Measurements from ENCODE around the gene WDR18. TPM values are rescaled to one million over a fixed set of nuclear protein-coding genes. Genes with fewer than 3 reads are reported as not detected.
A peak's percentile ranks its signal among the peaks of the same experiment; 100 is the strongest.

The WDR18 gene, protein sequence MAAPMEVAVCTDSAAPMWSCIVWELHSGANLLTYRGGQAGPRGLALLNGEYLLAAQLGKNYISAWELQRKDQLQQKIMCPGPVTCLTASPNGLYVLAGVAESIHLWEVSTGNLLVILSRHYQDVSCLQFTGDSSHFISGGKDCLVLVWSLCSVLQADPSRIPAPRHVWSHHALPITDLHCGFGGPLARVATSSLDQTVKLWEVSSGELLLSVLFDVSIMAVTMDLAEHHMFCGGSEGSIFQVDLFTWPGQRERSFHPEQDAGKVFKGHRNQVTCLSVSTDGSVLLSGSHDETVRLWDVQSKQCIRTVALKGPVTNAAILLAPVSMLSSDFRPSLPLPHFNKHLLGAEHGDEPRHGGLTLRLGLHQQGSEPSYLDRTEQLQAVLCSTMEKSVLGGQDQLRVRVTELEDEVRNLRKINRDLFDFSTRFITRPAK
- total RNA-seq = 104 TPM

DNA sequence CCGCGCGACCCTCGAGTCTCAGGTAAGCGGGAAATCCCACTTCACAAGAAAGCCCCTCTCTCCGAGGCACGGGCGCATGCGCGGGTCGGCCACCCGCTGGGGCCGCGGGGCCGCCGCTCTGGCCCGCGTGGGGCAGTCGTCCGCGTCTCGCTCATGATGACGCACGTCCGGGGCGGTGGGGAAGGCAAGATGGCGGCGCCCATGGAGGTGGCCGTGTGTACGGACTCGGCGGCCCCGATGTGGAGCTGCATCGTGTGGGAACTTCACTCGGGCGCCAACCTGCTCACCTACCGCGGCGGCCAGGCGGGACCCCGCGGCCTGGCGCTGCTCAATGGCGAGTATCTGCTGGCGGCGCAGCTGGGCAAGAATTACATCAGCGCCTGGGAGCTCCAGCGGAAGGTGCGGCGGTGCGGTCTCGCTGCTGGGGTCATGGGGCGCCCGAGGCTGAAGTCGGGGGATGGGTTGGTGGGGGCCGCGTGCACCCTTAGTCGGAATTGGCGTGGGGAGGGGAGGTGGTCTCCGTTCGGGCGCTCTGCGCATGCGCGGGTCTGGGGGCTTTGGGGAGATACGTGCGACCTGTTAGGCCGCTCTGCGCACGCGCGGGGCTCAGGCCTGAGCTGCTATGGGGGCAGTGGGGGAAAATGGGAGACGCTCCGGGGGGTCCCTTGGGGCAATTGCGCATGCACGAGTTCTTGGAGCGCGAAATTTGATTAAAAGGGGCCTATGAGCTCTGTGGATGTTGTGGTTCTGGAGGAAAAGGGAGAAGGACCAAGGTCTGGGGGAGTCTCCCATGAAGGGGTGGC is at the start of gene WDR18:
Gene WDR18 (plus strand): TSS at position 181 of the 803 bp plus-strand sequence. CDS start 9 bp downstream, at position 190.

DNA sequence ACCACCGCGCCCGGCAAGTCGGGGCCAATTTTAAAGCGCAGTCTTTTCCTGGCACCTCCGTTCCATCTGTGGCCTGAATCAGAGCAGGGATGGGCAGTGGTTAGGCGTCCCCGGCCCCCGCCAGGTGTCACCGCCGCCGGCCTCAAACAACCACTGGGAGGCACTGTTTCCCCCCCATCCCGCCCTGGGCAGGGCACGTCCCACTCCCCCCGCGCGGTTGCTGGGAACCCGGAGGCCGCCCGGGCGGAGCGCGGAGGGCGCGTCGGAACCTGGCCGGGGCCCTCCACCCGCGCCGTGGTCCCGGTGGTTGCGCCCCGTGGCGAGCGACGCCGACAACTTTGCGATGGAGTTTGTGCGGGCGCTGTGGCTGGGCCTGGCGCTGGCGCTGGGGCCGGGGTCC is 15.9 kb downstream of the WDR18 start, which contains the start of gene GRIN3B:
Gene GRIN3B (plus strand): TSS at position 325 of the 400 bp plus-strand sequence. CDS start 19 bp downstream, at position 344.

DNA sequence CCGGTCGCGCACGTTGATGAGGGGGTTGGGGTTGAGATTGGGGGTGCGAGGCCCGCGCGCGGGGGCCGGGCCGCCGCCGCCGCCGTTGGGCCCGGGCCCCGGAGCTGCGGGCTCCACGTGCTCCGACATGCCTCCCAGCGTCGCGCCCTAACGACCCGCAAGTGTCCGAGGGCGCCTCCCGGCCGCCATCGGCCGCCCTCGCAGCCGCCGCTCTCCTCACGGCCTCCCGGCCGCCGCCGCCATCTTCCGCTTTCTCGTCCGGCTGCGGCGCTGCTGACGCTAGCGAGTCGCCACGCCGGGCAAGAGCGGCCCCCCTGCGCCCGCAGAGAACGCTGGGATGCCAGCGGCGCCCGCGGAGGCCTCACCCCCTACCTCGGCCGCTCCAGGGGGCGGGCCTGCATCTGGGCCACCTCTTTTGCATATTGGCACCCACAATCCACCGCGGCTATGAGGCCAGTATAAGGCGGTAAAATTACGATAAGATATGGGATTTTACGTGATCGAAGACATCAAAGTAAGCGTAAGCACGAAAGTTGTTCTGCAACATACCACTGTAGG is 36.8 kb downstream of the WDR18 start, which contains the start of gene TMEM259:
Gene TMEM259 (minus strand): TSS at position 256 of the 558 bp plus-strand sequence. CDS start 127 bp downstream, at position 129.

DNA sequence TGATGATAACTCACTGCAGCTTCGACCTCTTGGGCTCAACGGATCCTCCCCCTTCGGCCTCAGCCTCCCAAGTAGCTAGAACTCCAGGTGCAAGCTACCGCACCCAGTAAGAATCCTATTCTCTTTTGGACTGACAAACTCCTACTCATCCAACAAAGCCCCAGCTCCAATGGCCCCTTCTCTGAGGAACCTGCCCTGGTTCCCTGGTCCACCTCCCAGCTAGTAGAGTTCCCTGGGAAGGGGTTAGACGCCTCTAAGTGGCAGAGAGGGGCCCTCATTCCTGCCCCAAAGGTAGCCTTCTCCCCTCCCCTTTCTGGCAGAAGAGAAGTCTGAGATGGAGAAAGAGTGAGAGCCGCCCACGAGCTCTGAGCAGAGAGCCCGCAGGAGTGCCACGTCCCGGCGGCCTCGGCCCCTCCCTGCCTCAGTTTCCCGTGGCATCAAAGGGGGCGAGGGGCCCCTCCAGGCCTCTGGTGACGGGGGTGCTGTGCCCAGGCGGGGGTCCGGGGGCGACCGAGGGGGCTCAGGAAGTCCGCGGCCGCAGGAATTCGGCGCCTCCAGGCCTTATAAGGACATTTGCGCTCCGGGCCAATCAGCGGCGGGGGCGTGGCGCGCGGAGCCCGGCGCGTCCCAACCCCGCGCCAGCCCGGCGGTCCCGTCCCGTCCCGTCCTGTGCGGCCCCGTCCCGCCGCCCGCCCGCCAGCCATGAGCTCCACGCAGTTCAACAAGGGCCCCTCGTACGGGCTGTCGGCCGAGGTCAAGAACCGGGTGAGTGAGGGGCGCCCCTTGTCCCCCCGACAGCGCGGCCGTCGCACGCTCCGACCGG is 42.0 kb downstream of the WDR18 start, which contains the start of gene CNN2:
Gene CNN2 (plus strand): TSS at position 649 of the 823 bp plus-strand sequence. CDS start 54 bp downstream, at position 703.

DNA sequence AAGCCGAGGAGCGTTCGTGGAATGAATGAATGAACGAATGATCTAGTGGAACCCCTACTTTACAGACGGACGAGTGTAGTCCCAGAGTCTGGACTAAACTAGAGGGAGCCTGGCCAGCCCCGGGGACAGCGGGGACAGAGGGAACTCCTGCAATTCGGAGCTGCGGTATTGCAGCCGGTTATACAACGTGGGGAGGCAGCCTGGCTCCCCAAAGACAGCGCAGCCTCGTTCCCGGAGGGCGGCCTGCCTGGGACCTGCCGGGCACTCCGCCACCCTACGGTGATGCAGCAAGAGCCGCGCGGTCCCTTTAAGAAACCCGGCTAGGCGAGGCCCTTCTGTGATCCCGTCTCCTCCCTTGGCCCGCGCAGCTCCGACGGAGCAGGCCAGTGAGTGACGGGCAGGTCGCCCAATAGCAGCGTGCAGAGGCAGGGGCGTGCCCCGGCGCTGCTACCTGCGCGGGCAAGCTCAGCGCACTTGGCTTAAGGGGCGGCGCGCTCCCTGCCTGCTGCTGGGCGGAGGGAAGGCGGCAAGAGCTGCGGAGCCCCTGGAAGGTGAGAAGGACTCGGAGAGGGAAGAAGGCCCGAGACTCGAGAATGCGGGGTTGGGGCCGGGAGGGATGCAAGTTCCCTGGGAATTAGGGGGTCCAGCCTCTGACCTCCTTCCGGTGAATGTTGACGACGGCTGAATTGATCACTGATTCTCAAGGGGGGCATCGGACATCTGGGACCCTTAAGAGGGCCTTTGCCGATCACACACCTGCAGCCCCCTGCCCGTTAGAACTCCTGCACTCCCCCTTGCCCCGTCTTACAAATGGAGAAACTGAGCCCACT is 55.7 kb downstream of the WDR18 start, which contains the start of gene ABCA7:
Gene ABCA7 (plus strand): TSS at position 462 of the 830 bp plus-strand sequence. CDS start 1,255 bp downstream, outside the sequence.

Small RNA genes within 50 kb of the gene (small RNA-seq; reads per million reads assigned to genes)
- gene RNU6-2 (ENCODE audit: low replicate concordance) = 0.39 reads per million, percentile 50 among the genes with 10 or more reads in this experiment

Other genes with a start within 250 kb of the WDR18 start
- 10.3 TPM for gene MISP, start 233.2 kb upstream of the WDR18 start, total RNA-seq
- 301 TPM for gene PTBP1, start 186.9 kb upstream of the WDR18 start, total RNA-seq
- gene PLPPR3, start 162.4 kb upstream of the WDR18 start, total RNA-seq = 10.9 TPM
- 30.4 TPM for gene AZU1, start 156.5 kb upstream of the WDR18 start, total RNA-seq
- 93.5 TPM for gene PRTN3, start 143.3 kb upstream of the WDR18 start, total RNA-seq
- 59.8 TPM for gene ELANE, start 132.0 kb upstream of the WDR18 start, total RNA-seq
- 16.5 TPM for gene CFD, start 124.7 kb upstream of the WDR18 start, total RNA-seq
- gene MED16, start 91.2 kb upstream of the WDR18 start, total RNA-seq = 62.2 TPM
- not detected for gene RNU6-9, start 90.9 kb upstream of the WDR18 start, total RNA-seq
- gene R3HDM4, start 71.1 kb upstream of the WDR18 start, total RNA-seq = 54.5 TPM
- gene KISS1R, start 67.0 kb upstream of the WDR18 start, total RNA-seq = 0.88 TPM
- 56.3 TPM for gene ARID3A, start 58.3 kb upstream of the WDR18 start, total RNA-seq
- 0.47 TPM for gene GRIN3B, start 16.1 kb downstream of the WDR18 start, total RNA-seq
- gene TMEM259, start 36.8 kb downstream of the WDR18 start, total RNA-seq = 96.6 TPM
- gene RNU6-2, start 37.2 kb downstream of the WDR18 start, total RNA-seq = not detected
- 194 TPM for gene CNN2, start 42.3 kb downstream of the WDR18 start, total RNA-seq
- 16.5 TPM for gene ABCA7, start 55.8 kb downstream of the WDR18 start, total RNA-seq
- gene ARHGAP45, start 82.8 kb downstream of the WDR18 start, total RNA-seq = 24.3 TPM
- 110 TPM for gene POLR2E, start 111.0 kb downstream of the WDR18 start, total RNA-seq
- gene GPX4, start 119.6 kb downstream of the WDR18 start, total RNA-seq = 175 TPM
- 26.6 TPM for gene SBNO2, start 189.9 kb downstream of the WDR18 start, total RNA-seq
- gene STK11, start 221.4 kb downstream of the WDR18 start, total RNA-seq = 78.9 TPM

All from metanephros (tissue), 2 donors.